GM21576 (cell line): Measurements from ENCODE around the gene NOX4.
"Not testable (repeated sequence)": the region's sequence is repeated elsewhere in the genome, so short reads cannot be mapped to it uniquely, and the experiment has no call there.

ENCODE experiments used
- ATAC-seq: cut with Tn5 transposase; IDR thresholded peaks from one replicate; pipeline ENCODE4 v1.9.1; 2021; ENCODE audit warnings: mild to moderate bottlenecking, moderate library complexity; ENCODE audit not compliant: unreplicated experiment

The NOX4 gene

GRCh38 chr11:89387501-89387900, 103.7 kb downstream of the NOX4 start:
- ATAC-seq: not testable (repeated sequence)

GRCh38 chr11:89382986-89383385, 108.2 kb downstream of the NOX4 start:
- ATAC-seq: not testable (repeated sequence)

DNA sequence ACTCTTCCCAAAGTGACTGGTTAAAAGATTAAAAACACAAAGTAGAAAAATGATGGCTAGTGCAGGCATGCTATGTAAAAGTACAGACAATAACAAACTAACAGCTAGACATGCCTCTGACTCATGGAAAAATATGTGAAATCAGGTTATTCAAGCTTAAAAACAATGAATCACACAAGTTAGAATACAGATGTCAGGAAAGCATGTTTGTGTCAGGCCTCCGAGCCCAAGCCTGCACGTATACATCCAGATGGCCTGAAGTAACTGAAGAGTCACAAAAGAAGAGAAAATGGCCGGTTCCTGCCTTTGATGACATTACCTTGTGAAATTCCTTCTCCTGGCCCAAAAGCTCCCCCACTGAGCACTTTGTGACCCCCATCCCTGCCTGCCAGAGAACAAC, 110.1 kb downstream of the NOX4 start:
- ATAC-seq: no peak

DNA sequence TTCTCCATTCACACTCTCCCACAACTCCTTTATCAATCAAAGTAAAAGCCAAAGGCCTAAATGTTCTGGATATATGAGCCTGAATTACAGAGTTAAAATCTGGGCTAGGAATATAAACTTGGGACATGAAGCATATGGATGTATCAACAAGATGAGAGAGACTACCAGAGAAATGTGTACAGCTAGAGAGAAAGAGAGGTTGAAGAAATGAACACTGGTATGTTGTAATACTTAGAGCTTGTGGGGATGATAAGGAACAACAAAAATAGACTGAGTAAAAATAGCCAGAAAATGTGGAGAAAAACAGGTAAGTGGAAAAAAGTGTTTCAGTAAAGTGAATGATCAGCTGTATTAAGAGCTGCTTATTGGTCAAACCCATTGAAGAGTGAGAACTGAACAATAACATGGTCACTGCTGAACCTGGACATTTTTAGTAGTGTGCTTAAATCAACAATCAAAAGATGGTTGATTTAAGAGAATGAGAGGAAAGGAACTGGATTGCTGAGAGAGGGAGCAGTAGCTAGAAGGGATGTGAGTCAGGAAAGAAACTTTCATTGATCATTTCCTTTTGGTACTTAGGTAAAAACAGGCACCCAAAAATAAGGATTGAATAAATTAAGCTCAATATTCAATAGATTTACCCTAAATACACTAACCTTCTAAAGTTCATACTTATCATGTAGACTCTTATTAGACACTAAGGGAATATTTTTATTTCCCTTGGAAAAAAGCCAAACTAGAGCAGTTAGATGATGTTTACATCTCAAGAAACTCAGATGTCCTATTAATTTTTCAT, 111.0 kb downstream of the NOX4 start:
- not testable (repeated sequence) for ATAC-seq

- not testable (repeated sequence) for ATAC-seq
These were observed 112.2 kb downstream of the NOX4 start for GRCh38 chr11:89378986-89379385.

GRCh38 chr11:89369356-89369755, 121.8 kb downstream of the NOX4 start:
- ATAC-seq: not testable (repeated sequence)

- not testable (repeated sequence) for ATAC-seq
These were observed 126.3 kb downstream of the NOX4 start for GRCh38 chr11:89364856-89365255.

DNA sequence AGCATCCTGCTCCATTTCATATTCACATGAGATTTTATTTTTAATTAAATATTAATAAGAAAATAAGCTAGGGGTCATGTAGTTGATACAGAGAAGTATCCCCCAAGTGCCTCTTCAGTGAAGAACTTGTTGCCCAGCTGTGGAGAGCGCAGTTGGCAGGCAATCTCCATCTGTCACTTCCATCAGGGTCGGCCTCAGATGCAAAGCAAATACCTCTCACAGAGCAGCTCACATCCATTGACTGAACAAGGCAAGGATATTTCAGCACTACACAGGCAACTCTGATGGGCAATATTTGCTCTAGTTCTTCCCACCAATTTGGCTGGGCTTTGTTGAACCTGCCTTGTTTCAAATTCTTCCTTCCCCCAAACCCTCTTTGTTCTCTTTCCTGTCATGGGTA, 129.4 kb downstream of the NOX4 start:
- ATAC-seq: no peak

GRCh38 chr11:89359208-89359607, 132.0 kb downstream of the NOX4 start:
- not testable (repeated sequence) for ATAC-seq

GRCh38 chr11:89358761-89359160, 132.4 kb downstream of the NOX4 start:
- no peak for ATAC-seq

DNA sequence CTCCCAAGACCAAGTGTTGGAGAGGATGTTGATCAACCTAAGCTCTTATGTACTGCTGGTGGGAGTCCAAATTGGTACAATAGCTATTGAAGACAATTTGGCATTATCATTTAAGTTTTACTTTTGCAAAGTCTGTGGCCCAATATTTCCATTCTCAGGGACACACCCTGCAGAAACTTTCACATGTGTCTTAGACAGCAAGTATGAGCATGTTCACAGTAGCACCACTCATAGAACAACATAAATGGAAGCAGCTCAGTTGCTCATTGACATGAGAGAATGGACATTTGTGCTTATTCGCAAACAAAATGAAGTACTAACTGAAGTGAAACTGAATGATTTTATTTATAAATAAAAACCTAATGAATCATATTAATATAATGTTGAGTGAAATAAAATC, 135.5 kb downstream of the NOX4 start:
- no peak for ATAC-seq

- not testable (repeated sequence) for ATAC-seq
These were observed 136.7 kb downstream of the NOX4 start for GRCh38 chr11:89354513-89354912.

GRCh38 chr11:89347071-89347470, 144.1 kb downstream of the NOX4 start:
- ATAC-seq: no peak

- ATAC-seq: no peak
These were observed 144.6 kb downstream of the NOX4 start for GRCh38 chr11:89346601-89347000.

GRCh38 chr11:89342880-89343572, 148.1 kb downstream of the NOX4 start:
- not testable (repeated sequence) for ATAC-seq

DNA sequence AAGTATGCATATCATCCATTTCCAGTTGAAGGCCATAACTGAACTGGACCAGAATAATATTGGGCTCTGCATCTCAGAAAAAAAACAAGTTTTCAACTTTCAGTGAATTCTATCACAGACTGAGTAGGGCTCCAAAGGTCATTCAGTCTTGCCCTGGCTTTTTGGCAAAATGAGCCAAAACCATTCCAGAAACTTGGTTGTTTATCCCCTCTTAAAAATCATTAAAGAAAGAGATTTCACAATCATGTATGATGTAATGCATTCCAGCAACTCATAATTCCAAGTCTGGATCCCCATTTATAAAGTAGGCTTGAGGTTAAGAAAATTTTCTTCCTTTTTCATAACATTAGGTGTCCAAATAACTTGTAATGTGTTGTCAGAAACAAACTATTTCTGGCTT, 150.7 kb downstream of the NOX4 start:
- not testable (repeated sequence) for ATAC-seq

DNA sequence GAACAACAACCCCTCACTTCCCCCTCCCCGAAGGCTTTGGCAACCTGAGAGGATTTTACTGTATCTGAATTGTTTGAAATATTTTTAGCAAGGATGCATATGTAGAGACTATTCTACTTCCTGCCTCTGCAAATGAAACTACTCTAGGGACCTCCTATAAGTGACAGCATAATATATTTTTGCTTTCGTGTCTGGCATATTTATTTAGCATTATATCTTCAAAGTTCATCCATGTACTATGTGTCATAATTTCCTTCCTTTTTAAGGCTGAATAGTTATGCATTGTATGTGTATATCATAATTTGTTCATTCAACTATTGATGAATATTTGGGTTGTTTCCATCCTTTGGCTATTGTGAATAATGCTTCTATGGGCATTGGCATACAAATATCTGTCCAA, 153.1 kb downstream of the NOX4 start:
- not testable (repeated sequence) for ATAC-seq

- ATAC-seq: not testable (repeated sequence)
These were observed 154.0 kb downstream of the NOX4 start for GRCh38 chr11:89337100-89337650.

DNA sequence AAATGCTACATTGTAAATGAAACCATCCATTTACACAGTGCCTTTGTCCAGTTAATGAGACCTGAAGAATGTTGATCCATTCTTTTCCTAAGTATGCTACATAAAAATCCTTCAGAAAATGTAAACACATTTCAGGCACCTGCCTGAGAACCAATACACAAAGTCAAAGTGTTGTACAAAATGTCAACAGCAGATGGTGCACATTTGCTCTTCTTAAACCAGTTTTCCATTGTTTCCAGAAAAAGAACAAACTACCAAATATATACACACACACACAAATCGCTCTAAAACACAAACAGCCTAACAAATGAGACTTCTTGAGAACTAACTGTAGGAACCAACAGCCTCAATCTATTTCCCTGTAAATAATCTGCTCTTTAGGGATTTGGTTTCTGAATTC, 157.5 kb downstream of the NOX4 start:
- ATAC-seq: not testable (repeated sequence)

DNA sequence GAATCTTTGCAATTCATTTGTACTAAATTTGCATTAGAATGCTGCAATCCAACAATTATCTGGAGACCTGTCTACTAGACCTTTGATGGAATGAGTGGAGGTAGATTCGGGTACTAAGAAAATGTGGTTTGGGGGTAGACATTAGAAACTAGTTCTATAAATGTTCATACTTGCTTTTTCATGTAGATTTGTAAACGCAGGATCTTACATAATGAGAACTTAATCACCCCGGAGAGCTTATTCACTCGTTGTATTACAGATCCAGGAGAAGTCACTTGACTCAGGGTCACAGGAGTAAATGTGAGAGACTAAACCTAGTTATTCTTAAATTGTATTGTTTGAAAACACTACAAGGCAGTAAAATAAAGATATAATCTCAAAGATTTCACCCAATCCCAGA, 159.2 kb downstream of the NOX4 start:
- not testable (repeated sequence) for ATAC-seq

DNA sequence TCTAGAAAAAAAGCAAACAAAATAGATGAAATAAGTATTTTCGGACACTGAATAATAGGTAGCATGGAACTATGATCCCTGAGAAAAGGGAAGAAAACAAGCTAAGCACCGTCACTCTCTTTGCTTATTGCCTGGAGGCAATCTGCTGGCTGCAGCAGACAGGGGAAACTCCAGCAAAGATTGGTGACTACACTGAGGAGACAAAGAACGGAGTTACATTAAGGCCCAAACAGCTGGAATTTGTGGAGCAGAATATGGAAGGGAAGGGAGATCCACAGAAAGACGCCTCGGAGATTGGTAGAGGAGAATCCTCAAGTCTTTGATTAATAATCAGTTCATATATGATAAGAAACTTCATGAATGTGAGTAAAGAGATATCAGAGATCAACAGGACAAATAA, 163.3 kb downstream of the NOX4 start:
- ATAC-seq: no peak

DNA sequence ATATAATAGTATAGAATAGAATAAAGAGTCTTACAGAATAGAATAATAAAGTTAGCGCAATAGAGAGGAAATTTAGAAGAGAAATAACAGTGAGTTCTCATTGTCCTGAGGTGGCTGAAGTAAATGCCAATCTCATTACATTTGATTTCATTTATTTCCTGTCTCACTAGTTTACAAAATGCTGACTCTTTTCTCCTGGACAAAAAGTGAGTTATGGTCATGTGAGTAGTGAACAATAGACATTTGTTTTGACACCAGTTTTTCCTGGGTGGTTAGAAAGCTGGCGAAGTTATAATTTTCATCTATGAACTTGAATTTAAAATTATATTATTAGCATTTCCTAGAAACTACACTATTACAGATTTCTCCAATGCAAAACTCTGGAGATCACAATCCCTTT, 169.8 kb downstream of the NOX4 start:
- ATAC-seq: no peak
